ENCODE measurements around the gene KREMEN1.

Gene KREMEN1

DNA sequence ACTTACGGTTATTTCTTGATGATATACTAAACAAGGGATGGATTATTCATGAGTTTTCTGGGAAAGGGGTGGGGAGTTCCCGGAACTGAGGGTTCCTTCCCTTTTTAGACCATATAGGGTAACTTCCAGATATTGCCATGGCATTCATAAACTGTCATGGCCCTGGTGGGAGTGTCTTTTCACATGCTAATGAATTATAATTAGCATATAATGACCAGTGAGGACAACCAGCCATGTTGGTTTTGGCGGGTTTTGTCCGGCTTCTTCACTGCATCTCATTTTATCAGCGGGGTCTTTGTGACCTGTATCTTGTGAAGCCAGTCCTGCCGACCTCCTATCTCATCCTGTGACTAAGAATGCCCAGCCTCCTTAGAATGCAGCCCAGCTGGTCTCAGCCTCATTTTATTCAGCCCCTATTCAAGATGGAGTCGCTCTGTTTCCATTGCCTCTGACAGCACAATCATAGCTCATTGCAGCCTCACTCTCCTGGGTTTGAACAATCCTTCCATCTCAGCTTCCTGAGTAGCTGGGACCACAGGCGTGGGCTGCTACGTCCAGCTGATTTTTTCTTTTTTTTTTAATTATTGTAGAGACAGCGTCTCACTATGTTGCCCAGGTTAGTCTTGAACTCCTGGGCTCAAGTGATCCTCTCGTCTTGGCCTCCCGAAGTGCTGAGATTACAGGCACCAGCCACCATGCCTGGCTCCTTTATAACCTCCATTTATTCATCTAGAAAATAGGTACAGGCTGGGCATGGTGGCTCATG lies 80.3 kb downstream of the KREMEN1 start:
- DNase-seq, result no peak

DNA sequence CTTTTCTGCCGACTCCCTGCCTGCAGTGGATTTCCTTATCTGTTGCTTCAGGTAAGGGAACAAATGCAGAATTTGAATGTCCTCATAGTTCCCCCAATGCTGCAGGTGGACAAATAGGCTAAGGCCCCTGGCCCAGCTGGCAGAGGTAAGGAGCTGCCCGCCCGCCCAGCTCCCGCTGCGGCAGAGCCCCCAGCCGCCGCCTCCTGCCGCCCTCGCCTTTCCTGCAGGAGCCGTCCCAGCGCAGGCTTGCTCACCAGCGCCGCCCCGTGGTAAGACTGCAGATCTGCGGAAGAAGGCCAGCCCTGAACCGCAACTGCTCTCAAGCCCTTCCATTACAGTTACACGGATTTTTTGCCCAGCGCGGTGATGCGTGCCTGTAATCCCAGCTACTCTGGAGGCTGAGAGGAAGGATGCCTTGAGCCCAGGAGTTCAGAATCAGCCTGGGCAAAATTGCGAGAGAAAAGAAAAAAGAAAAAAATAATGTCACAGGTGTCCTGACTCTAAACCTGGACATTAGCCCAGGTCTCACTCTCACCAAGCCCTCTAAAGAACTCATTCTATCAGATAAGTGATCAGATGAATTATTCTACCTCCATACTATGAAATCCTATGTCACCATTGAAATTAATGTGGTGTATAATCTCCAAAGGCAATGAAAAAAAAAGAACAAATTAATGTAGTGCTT lies 81.7 kb downstream of the KREMEN1 start:
- peak; percentile 61 for DNase-seq

DNA sequence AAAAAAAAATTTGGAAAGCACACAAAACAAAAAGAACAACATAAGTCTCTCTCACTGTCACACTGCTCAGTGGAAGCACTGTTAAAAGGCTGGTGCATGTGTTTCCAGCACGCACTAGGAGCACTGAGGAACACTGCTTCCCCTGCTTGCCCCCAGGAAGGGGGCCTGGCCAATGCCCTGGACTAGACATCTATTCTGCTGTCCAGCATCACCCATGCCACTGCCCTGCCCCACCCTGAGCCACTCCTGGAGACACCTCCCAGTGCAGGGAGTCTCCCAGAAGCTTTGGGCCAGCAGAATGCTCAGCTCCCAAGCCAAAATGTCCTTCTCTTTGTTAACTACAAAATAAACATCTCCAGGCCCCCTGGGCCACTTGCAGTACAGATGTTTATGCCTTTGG lies 83.1 kb downstream of the KREMEN1 start:
- DNase-seq, result no peak

DNA sequence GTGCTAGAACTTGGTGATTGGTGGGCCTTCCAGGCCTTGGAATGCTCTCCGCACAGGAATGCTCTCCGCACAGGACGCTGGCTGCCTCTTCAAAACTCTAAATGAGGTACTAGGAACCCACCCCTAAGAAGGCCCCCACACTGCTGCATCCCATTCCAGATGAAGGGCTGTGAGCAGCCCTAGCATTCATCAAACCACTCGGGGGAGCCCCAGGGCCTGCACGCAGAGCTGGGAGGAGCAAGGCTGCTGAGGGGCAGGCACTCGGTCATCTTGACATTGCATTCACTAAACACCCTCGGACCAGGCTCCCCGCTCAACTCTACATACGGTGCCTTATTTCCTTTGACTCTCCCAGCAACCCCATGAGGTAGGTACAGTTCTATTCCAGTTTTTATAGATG lies 83.7 kb downstream of the KREMEN1 start:
- DNase-seq, result no peak

DNA sequence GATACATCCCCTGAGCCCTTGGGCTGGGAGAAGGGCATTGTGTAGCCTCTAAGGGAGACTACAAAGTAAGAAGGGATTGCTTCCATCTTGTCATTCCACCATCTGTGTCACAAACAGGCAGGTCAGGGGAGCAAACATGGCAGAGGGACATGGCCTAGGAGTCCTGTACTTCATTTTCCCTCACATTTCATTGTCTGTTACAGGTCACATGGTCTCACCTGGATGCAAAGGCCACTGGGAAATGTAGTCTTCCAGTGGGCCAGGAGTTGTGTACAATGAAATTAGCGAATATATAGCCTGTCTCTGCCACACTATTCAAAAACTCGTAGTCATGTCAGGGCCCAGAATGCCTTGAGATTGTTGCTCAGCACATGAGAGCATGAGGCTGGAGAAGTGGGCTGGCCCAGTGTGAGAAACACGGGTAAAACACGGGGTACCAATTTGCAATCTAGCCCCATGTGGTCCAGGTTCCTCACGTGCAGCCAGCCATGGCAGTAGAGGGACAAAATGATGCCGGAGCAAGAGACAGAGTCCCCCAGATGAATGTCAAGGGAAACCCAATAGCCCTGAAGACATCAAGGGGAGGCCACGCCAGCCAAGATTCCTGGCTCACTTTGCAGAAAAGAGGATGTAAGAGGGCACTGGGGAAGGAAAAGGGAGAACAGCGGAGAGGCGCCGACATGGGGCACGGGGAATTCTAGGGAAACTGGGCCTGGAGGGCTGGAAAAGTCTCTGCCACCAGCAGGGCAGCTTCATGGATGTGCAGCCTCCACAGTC lies 85.1 kb downstream of the KREMEN1 start:
- DNase-seq, result no peak

DNA sequence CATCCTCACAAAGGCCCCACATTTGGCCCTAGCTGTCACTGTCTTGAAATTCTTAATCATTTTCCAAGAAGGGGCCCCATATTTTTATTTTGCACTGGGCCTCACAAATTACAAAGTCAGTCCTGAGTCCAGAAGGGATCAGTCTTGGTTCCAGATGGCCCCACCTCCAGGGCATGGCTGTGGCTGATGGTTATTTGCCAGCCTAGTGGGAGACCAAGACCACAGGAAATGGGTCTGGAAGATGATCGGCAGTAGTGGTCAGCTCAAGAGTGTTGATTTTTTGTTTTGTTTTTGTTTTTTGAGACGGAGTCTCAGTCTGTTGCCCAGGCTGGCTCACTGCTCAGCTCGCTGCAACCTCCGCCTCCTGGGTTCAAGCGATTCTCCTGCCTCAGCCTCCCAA lies 85.7 kb downstream of the KREMEN1 start:
- DNase-seq, result no peak

DNA sequence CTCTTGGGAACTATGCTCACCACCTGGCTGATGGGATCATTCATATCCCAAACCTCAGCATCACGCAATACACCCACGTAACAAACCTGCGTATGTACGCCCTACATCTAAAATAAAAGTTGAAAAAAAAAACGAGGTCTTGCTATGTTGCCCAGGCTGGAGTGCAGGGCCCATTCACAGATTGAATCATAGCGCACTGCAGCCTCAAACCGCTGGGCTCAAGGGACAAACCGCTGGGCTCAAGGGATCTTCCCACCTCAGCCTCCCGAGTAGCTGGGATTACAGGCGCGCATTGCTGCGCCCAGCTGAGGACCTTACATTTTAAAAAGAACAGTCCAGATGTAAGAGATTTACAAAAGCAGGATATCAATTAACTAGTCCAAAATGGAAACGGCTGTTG lies 91.0 kb downstream of the KREMEN1 start:
- no peak for DNase-seq

DNA sequence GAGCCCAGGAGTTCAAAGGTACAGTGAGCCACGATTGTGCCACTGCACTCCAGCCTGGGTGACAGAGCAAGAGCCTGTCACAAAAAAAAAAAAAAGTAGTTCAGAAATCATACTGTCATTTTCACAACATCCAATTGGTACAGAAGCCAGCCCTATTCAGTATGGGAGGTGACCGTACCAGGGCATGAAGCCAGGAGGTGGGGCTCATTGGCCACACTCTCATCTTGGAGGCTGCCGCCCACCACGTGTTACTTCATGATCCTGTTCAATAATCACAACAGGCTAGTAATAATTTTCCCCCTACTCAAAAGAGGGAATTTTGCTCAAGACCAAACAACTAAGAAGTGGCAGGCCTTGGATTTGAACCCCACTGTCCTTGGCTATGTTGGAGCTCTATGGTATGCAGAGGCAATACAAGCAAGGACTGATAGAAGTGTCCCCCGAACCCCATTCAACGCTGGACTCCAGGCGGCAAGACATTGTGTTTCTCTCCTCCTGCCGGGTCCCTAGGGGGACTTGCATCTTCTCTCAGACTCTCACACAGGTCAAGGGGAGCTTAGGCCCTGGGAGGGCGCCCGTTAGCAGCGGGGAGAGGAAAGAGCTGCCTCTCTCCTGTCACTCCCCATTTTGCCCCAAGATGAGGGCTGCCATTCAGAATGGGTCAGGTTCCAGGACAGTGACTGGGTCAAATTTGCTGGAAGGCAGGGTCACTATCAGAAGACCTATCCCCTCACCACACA lies 92.7 kb downstream of the KREMEN1 start:
- DNase-seq, result no peak

DNA sequence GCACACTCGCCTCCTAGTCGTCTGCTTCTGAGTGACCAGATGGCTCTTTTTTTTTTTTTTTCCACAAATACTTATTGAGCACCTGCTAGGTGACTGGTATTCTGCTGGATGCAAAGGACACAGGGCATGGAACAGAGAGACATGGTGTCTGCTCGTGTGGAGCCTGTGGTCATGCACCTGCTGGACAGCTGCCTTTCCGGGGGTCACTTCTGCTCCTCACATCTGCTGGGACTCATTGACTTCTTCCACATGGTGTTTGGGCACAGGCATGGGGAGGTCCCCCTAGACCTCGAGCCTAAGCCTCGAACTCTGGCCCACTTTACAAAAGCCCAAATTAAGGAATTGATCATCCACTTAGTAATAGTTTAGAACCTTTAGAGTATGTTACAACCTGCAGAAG lies 93.3 kb downstream of the KREMEN1 start:
- no peak for DNase-seq

DNA sequence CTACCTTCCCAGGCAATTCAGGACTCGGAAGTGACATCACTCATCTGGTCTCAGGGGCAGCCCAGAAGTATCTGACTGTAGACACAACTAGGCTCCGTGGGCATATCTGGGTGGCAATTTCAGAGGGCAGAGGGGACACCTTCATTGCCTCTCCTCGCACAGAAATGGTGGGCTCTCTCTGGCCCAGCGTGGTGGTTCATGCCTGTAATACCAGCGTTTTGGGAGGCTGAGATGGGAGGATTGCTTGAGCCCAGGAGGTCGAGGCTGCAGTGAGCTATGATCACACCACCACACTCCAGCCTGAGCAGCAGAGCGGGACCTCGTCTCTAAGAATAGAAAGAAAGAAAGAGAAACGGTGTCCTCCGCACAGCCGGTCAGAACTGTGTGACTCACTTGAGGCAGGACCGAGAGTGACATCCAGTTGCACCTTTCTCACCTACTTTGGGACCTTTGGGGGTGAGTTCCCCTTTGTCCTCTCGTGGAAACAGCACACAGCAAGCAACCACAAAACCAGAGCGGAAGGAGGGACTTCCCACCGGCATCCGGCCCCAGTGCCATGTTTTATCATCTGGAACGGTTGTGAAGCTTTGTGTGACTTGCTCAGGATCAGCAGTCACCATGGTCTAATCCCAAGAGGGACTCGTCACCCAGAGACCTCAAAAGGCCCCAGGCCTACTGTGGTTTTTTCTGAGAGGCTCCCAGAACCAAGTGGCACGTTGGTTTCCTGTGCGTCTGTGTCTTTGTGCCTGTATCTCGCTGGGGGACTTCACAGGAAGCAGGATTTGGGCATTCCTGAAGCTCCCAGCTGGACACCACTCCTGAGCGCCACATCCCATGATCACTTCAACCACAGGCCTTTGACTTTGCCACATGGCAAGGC lies 94.4 kb downstream of the KREMEN1 start:
- DNase-seq, result no peak

DNA sequence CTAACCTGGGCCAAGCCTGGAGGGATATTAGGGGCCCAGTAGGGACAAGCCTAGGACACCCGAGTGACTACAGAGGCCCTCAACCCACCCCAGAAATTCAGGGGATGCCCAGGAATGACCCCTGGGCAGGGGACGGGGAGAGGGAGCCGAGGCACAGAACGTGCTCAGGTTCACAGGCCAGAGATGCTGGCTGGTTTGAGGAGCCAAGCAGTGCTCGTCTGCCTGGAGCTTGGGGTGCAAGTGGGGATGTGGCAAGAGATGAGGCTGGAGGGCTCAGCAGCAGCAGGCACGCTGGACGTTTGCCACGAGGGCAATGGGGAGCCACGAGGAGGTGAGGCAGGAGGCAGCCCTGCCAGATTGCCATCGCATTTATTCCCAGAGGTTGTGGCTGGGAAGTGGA lies 98.9 kb downstream of the KREMEN1 start:
- no peak for DNase-seq

DNA sequence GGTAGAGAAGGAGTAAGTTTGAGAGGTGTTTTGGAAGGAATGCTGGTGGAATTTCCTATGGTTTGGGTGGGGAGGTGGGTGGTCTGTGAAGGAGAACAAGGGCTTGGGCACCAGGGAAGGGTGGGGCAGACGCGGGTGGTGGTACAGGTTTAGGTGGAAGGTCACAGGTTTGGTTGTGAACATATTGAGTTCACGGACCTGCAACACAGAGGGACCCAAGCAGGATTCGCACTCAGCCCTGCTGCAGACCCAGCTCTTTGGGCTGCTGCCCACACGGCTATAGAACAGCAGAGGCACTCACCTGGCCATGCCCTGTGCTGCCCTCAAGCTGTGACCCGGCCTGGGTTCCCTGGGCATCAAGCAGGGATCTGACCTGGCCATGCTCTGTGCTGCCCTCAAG lies 99.4 kb downstream of the KREMEN1 start:
- no peak for DNase-seq

DNA sequence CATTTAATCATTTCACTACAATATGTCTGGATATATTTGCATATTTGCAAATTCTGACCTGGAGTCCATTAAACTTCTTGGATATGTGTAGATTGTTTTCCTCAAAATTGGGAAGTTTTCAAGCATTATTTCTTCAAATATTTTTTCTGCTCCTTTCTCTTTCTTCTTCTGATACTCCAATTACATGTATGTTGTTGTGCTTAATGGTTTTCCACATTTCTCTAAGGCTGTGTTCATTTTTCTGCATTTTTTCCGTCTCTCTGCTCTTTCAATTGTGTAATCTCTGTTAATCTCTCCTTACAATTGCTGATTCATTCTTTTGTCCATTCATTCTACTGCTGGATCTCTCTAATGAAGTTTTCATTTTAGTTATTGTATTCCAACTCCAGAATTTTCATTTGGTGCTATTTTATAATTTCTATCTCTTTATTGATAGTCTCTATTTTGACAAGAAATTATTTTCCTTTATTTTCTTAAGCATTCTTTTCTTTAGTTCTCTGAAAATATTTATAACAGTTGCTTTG lies 102.5 kb downstream of the KREMEN1 start:
- DNase-seq, result no peak

DNA sequence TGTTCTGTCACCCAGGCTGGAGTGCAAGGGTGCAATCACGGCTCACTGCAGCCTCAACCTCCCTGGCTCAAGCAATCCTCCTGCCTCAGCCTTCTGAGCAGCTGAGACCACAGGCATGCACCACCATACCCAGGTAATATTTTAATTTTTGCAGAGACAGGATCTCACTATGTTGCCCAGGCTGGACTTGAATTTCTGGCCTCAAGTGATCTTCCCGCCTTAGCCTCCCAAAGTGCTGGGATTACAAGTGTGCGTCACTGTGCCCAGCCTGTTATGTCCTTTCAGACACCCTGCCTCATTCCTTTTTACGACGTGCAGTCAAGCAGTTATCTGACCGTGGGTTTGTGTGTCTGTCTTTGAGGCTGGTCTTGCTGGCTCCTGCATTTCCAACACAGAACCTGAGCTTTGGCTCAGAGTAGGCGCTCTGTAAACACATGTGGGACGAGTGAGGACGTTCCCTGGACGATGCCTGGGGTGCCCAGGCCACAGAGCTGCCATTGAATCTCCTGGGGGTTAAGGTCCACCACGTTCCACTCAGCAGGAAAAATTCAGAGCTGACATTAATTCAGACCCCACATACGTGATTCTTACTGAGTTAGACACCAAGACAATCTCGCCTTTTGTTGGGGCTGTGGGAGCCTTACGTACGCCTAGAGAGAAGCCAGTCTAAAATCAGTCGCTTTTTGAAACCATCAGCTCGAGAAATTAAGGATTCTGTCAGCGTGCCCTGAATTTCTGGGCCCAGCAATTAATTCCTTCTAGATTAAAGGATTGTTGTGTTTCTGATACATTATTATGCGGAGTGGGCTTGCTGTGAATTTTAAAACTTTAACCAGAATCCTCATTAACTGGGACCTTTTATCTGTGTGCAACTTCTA lies 111.4 kb downstream of the KREMEN1 start:
- DNase-seq, result no peak

DNA sequence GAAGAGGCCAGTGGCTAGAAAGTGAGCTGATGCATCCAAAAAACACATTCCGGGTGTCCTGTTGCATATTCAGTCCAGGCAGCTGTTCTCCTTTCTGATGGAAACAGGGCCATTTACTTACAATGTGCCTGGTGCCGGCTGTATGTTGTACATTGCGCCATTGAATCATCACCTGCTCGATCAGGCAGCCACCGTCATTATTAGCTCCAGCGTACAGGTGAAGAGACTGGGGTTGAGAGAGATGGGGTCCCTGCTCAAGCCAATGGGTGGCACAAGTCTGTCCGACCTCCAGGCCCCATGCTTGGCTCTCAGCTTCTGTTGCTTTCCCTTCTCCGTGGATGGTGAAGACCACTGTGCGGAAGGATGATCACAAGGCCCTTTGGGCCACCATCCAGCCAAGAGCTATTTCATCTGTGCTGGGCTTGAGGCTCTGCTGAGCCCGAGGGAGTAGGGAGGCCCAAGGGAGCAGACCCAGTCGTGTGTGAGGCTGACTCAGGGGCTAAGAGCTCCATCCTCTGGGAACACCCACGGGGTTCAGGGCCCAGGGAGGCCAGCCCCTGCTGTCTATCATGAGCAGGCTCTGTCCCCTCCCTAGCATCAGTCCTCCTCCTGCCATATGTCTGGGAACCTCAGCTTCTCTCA lies 112.1 kb downstream of the KREMEN1 start:
- no peak for DNase-seq

DNA sequence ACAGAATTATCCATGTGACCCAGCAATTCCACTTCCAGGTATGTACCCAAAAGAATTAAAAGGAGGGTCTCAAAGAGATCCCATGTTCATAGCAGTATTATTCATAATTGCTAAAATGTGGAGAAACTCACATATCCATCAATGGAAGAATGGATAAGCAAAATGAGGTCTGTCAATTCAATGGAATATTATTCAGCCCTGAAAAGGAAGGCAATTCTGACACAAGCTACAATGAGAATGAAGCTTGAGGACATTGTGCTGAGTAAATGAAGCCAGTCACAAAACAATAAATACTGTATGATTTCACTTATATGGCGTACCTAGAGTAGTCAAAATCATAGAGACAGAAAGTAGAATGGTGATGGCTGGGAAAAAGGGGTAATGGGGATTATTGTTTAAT lies 113.5 kb downstream of the KREMEN1 start:
- DNase-seq, result no peak

DNA sequence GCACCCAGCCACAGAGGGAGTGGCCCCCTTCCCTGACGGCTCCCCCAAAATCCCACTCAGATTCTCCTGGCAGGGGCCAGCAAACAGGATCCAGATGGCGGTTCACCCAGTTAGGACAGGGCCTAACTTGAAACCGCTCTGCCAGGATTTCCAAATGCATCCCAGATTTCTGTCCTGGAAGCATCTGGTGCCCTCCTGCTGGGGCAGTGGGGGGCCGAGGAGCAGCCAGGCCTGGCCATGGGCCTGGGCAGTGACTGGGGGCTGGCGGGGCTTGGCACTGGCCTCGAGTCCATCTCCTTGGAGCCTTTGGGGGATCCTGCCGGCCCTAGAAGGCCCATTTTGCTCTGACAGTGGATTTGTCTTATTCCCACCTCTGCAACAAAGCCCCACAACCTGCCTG lies 115.0 kb downstream of the KREMEN1 start:
- no peak for DNase-seq

DNA sequence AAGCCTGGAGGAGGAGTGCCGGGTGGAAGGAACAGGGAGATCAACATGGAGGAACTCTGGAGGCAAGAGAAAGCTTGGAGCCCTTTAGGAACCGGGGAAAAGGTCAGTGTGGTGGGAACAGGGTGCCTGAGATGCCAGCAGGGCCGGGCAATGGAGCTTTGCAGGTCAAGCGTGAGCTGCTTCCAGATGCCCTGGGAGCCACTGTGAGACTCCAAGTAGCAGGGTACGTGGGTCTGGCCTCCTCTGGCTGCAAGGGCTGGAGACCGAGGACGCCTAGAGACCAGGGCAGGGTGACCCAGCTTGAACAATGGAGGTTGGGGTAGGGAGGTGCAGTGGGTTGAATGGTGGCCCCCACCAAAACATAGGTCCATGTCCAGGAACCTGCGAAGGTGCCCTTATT lies 117.2 kb downstream of the KREMEN1 start:
- no peak for DNase-seq

DNA sequence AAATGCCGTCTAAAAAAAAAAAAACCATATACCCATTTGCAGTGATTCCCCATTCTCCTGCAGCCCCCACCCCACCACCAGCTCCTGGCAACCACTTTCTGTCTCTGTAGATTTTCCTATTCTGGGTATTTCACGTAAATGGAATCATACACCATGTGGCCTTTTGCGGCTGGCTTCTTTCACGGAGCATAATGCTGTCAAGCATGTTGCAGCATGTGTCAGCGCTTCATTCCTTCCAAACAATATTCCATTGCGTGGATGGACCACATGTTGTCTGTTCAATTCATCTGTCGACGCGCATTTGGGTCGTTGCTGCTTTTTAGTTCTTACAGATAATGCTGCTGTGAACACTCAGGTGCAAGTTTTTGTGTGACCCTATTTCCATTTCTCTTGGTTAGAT lies 118.1 kb downstream of the KREMEN1 start:
- DNase-seq, result no peak

DNA sequence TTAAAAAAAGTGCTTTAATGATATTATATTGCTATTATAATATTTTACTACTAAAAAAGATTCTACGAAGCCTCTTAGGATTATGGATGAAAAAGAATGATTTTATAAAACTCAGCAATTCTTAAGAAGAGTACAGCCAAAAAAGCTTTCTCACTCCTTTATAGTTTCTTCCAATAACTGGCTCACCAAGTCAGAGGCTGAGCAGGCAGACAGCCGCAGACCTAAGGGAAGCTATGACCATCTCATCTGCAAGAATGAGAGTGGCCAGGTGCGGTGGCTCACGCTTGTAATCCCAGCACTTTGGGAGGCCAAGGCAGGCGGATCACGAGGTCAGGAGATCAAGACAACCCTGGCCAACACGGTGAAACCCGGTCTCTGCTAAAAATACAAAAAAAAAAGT lies 120.2 kb downstream of the KREMEN1 start:
- DNase-seq, result no peak

All from T-helper 9 cell (primary cell).